ENCODE measurements around the gene KRTAP10-12. TPM values are rescaled to one million over a fixed set of nuclear protein-coding genes. Genes with fewer than 3 reads are reported as not detected.

The KRTAP10-12 gene
- total RNA-seq, 4 donors from 2014 or later: 2.1 TPM; not detected in 3

- DNase-seq (ENCODE audit: low spot score in 2 of 2): peak in 1 of 2 donors; percentile 53
- 84 to 91% methylated on average over 3 of the region's 3 CpGs for WGBS, 2 donors
- TF ChIP-seq CTCF (IDR thresholded peaks at IDR 0.05) (no peak), POLR2A (IDR thresholded peaks at IDR 0.05) (no peak)
- intact Hi-C loops (cut with DNase I; ENCODE audit: low total_unique reads): no loop called here
- H3K4me3 ChIP-seq (ENCODE audit: low read depth, poor library complexity, severe bottlenecking): no peak overlapping the region
Measured at GRCh38 chr21:44670642-44671432, 26.1 kb upstream of the KRTAP10-12 start.

GRCh38 chr21:44671911-44672310 is 25.1 kb upstream of the KRTAP10-12 start:
- no peak for DNase-seq (ENCODE audit: low spot score in 2 of 2)
- no peak overlapping the region for H3K4me3 ChIP-seq (ENCODE audit: low read depth, poor library complexity, severe bottlenecking)
- TF ChIP-seq POLR2A (IDR thresholded peaks at IDR 0.05) (no peak), CTCF (IDR thresholded peaks at IDR 0.05) (no peak)
- intact Hi-C loops (cut with DNase I; ENCODE audit: low total_unique reads): no loop called here
- 81 to 92% methylated on average over 1 of the region's 1 CpG for WGBS, 2 donors

- no peak overlapping the region for H3K4me3 ChIP-seq (ENCODE audit: low read depth, poor library complexity, severe bottlenecking)
- TF ChIP-seq CTCF (IDR thresholded peaks at IDR 0.05) (no peak), POLR2A (IDR thresholded peaks at IDR 0.05) (no peak)
- peak in 1 of 2 donors; percentile 77 for DNase-seq (ENCODE audit: low spot score in 2 of 2)
- intact Hi-C loops (cut with DNase I; ENCODE audit: low total_unique reads): no loop called here
- 94 to 95% methylated on average over 13 of the region's 13 CpGs for WGBS, 2 donors
Measured at GRCh38 chr21:44677881-44678280, 19.1 kb upstream of the KRTAP10-12 start.

- TF ChIP-seq POLR2A (IDR thresholded peaks at IDR 0.05): no peak
- no peak for TF ChIP-seq CTCF (IDR thresholded peaks at IDR 0.05)
- no peak overlapping the region for H3K4me3 ChIP-seq (ENCODE audit: low read depth, poor library complexity, severe bottlenecking)
- intact Hi-C loops (cut with DNase I; ENCODE audit: low total_unique reads): no loop called here
- DNase-seq (ENCODE audit: low spot score in 2 of 2): peak in 1 of 2 donors; percentile 68
- 73 to 80% methylated on average over 11 of the region's 11 CpGs for WGBS, 2 donors
Measured at GRCh38 chr21:44681152-44681551, 15.8 kb upstream of the KRTAP10-12 start.

- peak in 1 of 2 donors; percentile 58 for DNase-seq (ENCODE audit: low spot score in 2 of 2)
- WGBS, 2 donors: 77 to 84% methylated on average over 11 to 20 of the region's 23 CpGs
- no peak within 1 kb of the TSS for H3K4me3 ChIP-seq (ENCODE audit: low read depth, poor library complexity, severe bottlenecking)
- intact Hi-C loops (cut with DNase I; ENCODE audit: low total_unique reads): no loop called here
- no peak for TF ChIP-seq POLR2A (IDR thresholded peaks at IDR 0.05)
Measured at GRCh38 chr21:44681861-44682579, 15.0 kb upstream of the KRTAP10-12 start, which contains the start of gene KRTAP12-1. TSS of gene KRTAP12-1 (minus strand) at chr21:44682163. CDS start at chr21:44682123, 40 bp downstream.

- no peak overlapping the region for H3K4me3 ChIP-seq (ENCODE audit: low read depth, poor library complexity, severe bottlenecking)
- intact Hi-C loops (cut with DNase I; ENCODE audit: low total_unique reads): no loop called here
- DNase-seq (ENCODE audit: low spot score in 2 of 2): peak in 1 of 2 donors; percentile 64
- WGBS, 2 donors: 80 to 82% methylated on average over 15 of the region's 15 CpGs
- TF ChIP-seq CTCF (IDR thresholded peaks at IDR 0.05) (no peak), POLR2A (IDR thresholded peaks at IDR 0.05) (no peak)
Measured at GRCh38 chr21:44682580-44683151, 14.3 kb upstream of the KRTAP10-12 start.

Measured in lower leg skin (tissue), 4 donors.